Stimulated activated CD8-positive, alpha-beta memory T cell treated with anti-CD3 and anti-CD28 coated beads, Interleukin-15, amount 100 ng/mL, for 1 hour (primary cell): ENCODE data around the gene STC2.
"Not testable (repeated sequence)": the region's sequence is repeated elsewhere in the genome, so short reads cannot be mapped to it uniquely, and the experiment has no call there.

Experiments
- DNase-seq: peaks from one replicate; pipeline ENCODE4 v3.0.0-alpha.2; 2020; ENCODE audit warnings: low read depth

Gene STC2

GRCh38 chr5:173327948-173328843 lies at the start of gene STC2:
STC2 (minus strand) TSS chr5:173328414; CDS start chr5:173328193, 221 bp downstream.
- no peak for DNase-seq

DNA sequence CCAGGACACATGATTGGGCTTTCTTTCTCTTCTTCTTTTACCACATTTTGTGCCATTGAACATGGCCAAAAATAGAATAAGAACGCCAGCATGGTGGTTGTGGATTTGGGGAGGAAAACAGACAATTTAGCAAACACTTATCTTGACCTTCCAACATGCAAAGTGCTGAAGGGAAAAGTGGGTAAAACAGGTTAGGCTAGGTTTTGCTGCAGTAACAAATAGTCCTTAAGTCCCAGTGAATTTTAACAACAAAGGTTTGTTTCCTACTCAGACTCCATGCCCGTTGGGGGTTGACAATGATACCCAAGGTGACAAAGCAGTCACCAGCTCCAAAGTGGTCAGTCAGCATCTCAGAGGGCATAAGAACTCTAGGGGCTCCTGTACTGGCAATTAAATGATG lies 43.2 kb upstream of the STC2 start:
- DNase-seq: no peak

GRCh38 chr5:173363406-173363805 lies 35.2 kb upstream of the STC2 start:
- not testable (repeated sequence) for DNase-seq

- DNase-seq: no peak
Observed at GRCh38 chr5:173355561-173355960, 27.3 kb upstream of the STC2 start.

- DNase-seq: no peak
Observed at GRCh38 chr5:173354645-173355044, 26.4 kb upstream of the STC2 start.

DNA sequence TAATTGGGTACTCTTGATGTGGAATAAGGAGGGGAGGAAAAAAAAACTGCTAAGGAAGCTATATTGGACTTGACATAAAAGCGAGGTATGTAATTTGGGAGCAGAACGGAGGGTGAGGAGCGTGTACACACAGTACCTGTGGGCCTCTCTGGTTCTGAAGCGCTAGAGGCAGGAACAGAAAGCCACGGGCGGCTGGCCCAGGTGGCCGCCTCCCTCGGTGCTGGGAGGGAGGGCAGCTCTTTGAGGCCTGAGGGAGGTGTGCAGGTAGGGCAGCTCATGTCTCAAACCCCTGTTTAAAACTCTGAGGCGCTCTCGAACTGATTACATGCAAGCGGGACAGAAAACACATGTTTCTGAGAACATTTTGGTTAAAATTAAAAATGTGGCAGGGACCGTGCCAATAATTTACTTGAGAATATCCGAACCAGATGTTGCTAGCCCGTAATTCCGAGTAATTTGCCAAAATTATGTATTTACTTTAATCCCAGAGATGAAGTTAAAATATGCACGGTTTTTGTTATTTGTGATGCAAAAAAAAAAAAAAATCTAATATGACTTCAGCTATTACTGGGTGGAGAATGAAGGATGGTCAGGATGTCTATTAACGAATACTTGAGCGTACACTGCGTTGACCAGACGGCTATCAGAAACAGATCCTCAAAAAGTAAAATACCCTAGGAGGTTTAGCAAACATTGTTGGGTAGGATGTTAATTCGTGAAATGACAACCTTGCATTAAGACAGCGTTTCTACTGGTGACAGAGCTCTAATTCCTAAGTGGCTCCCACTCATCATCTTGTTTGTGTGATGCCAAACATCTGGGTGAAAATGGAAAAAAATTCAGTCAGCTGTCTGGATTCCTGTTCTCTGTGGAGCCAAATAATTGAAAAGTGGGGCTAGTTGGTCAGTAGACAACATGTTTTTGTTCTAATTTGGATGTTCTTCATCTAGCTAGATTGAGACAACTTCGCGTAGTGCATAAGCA lies 24.4 kb upstream of the STC2 start:
- DNase-seq: no peak

DNA sequence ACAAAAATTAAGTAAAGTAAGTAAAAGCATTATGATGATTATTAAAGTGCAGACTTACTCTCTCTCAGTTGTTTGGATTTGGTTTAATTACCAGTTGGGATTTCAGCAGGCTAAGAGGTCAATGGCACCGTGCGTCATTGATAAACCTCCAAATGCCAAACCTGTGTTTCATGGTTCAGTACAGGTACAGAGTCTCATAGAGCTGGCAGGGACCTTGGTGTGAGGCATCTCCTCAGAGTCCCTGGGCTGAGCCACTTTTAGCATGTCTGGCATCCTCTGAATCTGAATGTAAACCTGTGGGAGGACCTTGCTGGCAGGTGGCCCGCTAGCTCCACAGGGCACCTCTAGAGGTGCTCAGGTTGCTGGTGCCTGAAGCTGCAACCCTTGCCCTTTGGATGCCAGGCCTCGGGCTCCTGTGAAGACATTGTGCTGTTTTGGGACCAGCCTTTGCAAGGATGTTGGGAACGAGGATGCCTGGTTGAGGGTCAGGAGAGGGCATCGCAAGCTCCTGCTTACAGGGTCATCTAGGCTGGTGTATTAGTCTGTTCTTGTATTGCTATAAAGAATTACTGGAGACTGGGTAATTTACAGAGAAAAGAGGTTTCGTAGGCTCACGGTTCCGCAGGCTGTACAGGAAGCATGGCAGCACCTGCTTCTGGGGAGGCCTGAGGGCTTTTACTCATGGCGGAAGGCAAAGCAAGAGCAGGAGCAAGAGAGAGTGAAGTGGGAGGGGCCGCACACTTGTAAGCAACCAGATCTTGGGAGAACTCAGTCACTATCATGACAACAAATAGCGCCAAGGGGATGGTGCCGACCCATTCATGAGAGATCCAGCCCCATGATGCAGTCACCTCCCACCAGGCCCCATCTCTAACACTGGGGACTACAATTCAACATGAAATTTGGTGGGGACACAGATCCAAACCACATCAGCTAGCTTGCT lies 14.9 kb upstream of the STC2 start:
- DNase-seq: no peak

DNA sequence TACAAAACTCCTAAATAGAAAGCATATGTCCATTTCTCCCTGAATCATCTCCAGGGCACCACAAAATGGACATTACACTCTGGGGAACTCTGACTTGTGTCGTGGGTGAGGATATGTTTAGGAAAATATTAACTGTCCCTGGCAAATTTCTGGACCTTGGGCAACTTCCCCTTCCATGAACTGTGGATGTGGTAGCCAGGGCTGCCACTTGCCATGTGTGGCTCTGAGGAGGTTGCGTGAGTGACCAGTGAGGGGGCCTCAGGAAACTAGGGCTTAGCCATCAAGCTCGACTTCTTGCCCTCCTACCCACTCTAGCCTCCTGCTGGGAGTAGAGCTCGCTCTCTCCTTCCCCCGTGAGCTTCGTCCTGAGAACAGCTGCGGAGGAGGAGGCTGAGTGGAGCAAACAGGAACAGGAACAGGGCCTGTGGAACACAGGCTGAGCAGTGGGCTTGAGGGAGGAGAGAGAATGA lies 13.8 kb upstream of the STC2 start:
- DNase-seq: no peak

- DNase-seq: no peak
Observed at GRCh38 chr5:173340984-173341383, 12.8 kb upstream of the STC2 start.

DNA sequence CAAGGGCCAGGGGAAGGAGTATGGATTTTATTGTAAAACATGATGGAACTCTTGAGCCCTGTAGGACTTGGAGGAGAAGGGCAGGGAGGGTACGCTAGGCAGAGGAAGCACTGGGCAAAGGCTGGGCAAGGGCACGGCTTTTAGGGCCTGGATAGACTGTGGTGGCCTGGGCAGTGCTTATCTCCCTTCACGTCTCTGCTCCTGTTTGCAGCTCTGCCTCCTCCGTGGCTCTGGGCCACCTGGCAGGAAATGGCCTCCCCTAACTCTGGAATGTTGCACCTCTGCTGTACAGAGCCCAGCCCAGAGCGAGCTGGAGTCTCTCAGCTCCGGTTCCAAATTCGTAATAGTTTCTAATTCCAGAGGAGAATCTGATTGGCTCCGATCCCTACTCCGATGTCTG lies 12.2 kb upstream of the STC2 start:
- DNase-seq: no peak

GRCh38 chr5:173339286-173339685 lies 11.1 kb upstream of the STC2 start:
- no peak for DNase-seq

GRCh38 chr5:173338380-173339015 lies 10.3 kb upstream of the STC2 start:
- DNase-seq: no peak

GRCh38 chr5:173334808-173335207 lies 6.6 kb upstream of the STC2 start:
- DNase-seq: no peak

- DNase-seq: no peak
Observed at GRCh38 chr5:173333925-173334661, 5.9 kb upstream of the STC2 start.

- peak; percentile 39 for DNase-seq
Observed at GRCh38 chr5:173331956-173332479, 3.8 kb upstream of the STC2 start.

GRCh38 chr5:173331287-173331686 lies 3.1 kb upstream of the STC2 start:
- DNase-seq: no peak

DNA sequence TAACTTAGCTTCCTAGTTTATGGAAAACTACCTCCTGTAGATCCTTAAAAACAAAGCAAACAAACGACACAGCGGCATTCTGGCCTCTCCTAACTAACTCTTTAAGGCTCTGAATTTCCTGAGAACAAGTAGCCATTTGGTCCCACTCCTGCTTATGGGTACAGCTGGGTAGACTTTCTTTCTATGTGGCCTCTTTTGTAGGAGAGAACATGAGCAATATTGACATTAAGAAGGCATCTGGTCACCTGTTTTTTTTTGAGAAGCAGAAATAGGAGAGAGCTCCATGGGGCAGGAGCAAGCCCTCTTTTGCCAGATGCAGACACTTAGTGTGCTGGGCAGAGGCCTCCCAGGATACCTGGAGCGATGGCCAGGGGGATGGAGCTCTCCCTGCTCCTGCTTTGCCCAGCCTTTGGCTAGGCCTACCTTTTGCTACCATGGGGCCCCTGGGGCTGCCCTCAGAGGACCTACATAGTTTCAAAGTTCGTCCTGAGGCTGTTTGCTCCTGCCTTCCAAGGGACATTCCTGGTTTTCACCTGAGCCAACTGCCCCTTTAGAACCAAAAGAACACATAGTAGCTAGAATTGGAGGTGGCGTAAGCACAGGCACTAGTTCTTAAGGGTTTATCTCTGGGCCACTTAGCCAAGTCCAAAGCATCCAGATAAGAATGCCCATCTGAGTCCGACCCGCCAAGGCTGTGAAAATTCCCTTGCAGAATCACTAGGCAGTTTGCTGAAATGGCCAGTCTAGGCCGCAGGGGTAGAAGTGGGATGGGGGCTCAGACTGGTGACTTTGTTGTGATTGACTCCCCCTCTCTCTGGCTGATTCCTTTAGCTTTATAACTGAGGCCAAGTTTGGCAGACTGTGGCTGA lies 2.4 kb upstream of the STC2 start:
- no peak for DNase-seq

- no peak for DNase-seq
Observed at GRCh38 chr5:173329491-173330337, 1.5 kb upstream of the STC2 start.
